ENCODE data around the gene RAB27B.

- TF ChIP-seq CTCF (IDR thresholded peaks at IDR 0.05) (no peak), POLR2A (IDR thresholded peaks at IDR 0.05) (no peak), POLR2AphosphoS5 (IDR thresholded peaks at IDR 0.05; ENCODE audit: insufficient read depth in 1 of 2, low read depth in 1 of 2) (no peak)
These were observed 82.1 kb downstream of the RAB27B start for GRCh38 chr18:54910161-54910919.

All from vagina (tissue), 2 donors.